Measurements from ENCODE around the gene CEP104. TPM values are rescaled to one million over a fixed set of nuclear protein-coding genes. Genes with fewer than 3 reads are reported as not detected.

CEP104 gene
- total and polyA plus RNA-seq, 9 of the 15 experiments (the other 6 are each of a cell fraction or from before 2014, with no cell fraction given): 11.2 to 63.4 (median 42.6) TPM

DNA sequence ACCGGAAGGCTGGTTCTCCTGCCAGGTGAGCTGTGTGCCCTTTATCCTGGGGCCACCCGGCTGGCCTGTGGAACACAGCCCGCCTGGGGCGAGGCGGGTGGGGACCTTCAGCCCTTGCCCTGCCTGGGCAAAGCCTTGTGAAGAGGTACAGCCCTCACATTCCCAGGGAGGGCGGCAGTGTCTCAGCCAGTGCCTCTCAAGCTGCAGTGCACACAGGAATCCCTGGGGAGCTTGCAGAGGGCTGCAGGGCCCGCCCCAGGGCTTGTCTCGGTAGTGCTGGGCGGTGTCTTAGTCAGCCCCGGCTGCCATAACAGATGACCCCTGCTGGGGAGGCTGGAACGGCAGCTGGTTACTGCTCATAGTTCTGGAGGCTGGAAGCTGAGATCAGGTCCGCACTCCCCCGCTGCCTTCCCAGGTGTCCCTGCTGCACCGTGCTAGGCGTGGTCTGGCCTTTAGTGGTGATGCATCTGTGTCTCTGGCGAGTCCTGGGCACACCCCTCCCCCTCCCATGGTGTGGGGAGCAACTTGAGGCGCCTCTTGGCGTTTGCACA, 12.8 kb upstream of the CEP104 start (continued):
- TF ChIP-seq, protein P1, sequence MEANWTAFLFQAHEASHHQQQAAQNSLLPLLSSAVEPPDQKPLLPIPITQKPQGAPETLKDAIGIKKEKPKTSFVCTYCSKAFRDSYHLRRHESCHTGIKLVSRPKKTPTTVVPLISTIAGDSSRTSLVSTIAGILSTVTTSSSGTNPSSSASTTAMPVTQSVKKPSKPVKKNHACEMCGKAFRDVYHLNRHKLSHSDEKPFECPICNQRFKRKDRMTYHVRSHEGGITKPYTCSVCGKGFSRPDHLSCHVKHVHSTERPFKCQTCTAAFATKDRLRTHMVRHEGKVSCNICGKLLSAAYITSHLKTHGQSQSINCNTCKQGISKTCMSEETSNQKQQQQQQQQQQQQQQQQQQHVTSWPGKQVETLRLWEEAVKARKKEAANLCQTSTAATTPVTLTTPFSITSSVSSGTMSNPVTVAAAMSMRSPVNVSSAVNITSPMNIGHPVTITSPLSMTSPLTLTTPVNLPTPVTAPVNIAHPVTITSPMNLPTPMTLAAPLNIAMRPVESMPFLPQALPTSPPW (CRISPR knock-in tag; IDR thresholded peaks at IDR 0.05): no peak
- TF ChIP-seq XRCC5 (IDR thresholded peaks at IDR 0.05; ENCODE audit: low read depth, low read length): peak; percentile 26; the same call in 1 of the 2 replicates
- peak; percentile 41; the same call in 1 of the 2 replicates for TF ChIP-seq POLR2AphosphoS5 (IDR thresholded peaks at IDR 0.05; ENCODE audit: control insufficient read depth, insufficient read depth, low read depth, low read length)
- TF ChIP-seq, protein P2, sequence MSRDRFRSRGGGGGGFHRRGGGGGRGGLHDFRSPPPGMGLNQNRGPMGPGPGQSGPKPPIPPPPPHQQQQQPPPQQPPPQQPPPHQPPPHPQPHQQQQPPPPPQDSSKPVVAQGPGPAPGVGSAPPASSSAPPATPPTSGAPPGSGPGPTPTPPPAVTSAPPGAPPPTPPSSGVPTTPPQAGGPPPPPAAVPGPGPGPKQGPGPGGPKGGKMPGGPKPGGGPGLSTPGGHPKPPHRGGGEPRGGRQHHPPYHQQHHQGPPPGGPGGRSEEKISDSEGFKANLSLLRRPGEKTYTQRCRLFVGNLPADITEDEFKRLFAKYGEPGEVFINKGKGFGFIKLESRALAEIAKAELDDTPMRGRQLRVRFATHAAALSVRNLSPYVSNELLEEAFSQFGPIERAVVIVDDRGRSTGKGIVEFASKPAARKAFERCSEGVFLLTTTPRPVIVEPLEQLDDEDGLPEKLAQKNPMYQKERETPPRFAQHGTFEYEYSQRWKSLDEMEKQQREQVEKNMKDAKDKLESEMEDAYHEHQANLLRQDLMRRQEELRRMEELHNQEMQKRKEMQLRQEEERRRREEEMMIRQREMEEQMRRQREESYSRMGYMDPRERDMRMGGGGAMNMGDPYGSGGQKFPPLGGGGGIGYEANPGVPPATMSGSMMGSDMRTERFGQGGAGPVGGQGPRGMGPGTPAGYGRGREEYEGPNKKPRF (IDR thresholded peaks at IDR 0.05; ENCODE audit: low read depth, low read length): no peak
- TF ChIP-seq EHMT2 (IDR thresholded peaks at IDR 0.05): no peak
- TF ChIP-seq, protein P3, sequence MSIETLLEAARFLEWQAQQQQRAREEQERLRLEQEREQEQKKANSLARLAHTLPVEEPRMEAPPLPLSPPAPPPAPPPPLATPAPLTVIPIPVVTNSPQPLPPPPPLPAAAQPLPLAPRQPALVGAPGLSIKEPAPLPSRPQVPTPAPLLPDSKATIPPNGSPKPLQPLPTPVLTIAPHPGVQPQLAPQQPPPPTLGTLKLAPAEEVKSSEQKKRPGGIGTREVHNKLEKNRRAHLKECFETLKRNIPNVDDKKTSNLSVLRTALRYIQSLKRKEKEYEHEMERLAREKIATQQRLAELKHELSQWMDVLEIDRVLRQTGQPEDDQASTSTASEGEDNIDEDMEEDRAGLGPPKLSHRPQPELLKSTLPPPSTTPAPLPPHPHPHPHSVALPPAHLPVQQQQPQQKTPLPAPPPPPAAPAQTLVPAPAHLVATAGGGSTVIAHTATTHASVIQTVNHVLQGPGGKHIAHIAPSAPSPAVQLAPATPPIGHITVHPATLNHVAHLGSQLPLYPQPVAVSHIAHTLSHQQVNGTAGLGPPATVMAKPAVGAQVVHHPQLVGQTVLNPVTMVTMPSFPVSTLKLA (conservative IDR thresholded peaks at IDR 0.05): no peak; a peak in 1 of 4 replicates
- TF ChIP-seq, protein P4, sequence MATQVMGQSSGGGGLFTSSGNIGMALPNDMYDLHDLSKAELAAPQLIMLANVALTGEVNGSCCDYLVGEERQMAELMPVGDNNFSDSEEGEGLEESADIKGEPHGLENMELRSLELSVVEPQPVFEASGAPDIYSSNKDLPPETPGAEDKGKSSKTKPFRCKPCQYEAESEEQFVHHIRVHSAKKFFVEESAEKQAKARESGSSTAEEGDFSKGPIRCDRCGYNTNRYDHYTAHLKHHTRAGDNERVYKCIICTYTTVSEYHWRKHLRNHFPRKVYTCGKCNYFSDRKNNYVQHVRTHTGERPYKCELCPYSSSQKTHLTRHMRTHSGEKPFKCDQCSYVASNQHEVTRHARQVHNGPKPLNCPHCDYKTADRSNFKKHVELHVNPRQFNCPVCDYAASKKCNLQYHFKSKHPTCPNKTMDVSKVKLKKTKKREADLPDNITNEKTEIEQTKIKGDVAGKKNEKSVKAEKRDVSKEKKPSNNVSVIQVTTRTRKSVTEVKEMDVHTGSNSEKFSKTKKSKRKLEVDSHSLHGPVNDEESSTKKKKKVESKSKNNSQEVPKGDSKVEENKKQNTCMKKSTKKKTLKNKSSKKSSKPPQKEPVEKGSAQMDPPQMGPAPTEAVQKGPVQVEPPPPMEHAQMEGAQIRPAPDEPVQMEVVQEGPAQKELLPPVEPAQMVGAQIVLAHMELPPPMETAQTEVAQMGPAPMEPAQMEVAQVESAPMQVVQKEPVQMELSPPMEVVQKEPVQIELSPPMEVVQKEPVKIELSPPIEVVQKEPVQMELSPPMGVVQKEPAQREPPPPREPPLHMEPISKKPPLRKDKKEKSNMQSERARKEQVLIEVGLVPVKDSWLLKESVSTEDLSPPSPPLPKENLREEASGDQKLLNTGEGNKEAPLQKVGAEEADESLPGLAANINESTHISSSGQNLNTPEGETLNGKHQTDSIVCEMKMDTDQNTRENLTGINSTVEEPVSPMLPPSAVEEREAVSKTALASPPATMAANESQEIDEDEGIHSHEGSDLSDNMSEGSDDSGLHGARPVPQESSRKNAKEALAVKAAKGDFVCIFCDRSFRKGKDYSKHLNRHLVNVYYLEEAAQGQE (IDR thresholded peaks at IDR 0.05; ENCODE audit: borderline replicate concordance): peak; percentile 44
- TF ChIP-seq, protein P4 (CRISPR knock-in tag; IDR thresholded peaks at IDR 0.05; ENCODE audit: low read depth): no peak
- no peak for TF ChIP-seq NONO (IDR thresholded peaks at IDR 0.05; ENCODE audit: low read depth in 2 of 2, low read length in 1 of 2)
- TF ChIP-seq ADNP (tag; IDR thresholded peaks at IDR 0.05): no peak
- TF ChIP-seq GTF2A2 (tag; IDR thresholded peaks at IDR 0.05): no peak
- TF ChIP-seq ZBED1 (IDR thresholded peaks at IDR 0.05): no peak
- 0 out of 2 replicates have a peak, but pooled peaks have one; percentile 31 for TF ChIP-seq POLR2G (IDR thresholded peaks at IDR 0.05; ENCODE audit: low read depth, low read length)
- TF ChIP-seq PML (IDR thresholded peaks at IDR 0.05; ENCODE audit: low read length): no peak
- no peak for TF ChIP-seq ZNF586 (CRISPR knock-in tag; conservative IDR thresholded peaks at IDR 0.05)
